GM19395 (cell line): ENCODE measurements around the gene NPSR1.
"Not testable (repeated sequence)": the region's sequence is repeated elsewhere in the genome, so short reads cannot be mapped to it uniquely, and the experiment has no call there.

Experiments
- ATAC-seq: cut with Tn5 transposase; IDR thresholded peaks from one replicate; pipeline ENCODE4 v1.9.1; 2021; ENCODE audit warnings: mild to moderate bottlenecking, moderate library complexity; ENCODE audit not compliant: unreplicated experiment

The NPSR1 gene

DNA sequence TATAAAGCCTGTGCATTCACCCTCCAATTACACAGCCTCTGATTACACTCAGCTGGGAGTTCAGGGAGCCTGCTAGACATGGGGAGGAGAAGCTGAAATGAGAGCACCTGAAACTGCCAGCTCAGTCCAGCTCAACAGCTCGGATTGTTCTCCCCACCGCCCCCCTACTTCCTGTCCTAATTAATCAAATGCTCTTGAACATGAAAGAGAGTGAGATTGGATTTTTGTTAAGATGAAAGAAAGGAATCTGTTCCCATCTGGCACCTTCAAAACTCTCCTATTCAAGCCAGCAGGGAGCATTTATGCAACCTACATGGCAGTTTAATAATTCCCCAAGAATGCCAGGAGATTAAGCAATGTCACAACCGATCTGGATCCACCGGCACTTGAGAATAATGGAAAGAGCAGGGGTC, 98.0 kb downstream of the NPSR1 start:
- ATAC-seq, result peak; percentile 33

DNA sequence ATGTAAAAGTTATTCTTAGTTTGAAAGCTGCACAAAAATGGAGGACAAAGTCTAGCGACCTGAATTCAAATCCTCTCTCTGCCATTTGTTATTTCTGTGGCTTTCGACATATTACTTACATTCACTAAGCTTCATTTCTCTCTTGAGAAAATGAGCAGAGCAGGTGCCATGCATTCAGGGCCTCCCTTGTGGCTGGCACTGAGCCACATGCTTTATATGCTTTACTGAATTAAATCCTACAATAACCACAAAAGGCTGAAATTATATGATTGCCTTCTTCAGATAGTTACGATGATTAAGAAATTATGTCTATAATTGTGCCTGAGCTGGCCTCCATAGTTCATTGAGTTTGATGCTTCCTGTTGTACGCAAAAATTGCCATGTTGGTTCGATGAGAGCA, 98.7 kb downstream of the NPSR1 start:
- ATAC-seq, result no peak

DNA sequence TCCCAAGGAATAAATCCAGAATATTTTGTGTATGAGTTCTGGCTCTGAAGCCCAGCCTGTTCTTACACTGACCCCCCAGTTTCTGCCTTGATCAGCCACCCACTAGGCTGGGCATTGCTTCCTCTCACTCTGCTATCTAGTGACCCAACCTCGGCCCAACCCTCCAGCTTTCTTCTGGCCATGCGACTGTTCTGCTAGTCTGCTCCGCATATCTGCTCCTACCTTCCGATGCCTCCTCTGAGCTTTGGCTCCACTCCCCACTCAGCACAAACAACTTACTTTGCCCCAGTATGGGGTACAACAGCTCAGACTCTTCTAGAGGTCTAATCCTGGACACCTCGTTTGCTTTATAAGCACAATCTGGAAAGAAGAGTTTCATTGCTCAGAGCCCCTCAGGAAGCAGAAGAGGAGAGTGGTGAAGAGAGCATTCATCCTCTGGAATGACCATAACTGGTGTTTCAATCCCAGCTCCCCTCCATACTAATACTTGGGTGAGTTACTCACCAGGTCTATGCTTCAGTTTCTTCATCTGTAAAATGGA, 99.6 kb downstream of the NPSR1 start:
- peak; percentile 2 for ATAC-seq

- peak; percentile 60 for ATAC-seq
These were observed 100.1 kb downstream of the NPSR1 start for GRCh38 chr7:34758111-34758601.

DNA sequence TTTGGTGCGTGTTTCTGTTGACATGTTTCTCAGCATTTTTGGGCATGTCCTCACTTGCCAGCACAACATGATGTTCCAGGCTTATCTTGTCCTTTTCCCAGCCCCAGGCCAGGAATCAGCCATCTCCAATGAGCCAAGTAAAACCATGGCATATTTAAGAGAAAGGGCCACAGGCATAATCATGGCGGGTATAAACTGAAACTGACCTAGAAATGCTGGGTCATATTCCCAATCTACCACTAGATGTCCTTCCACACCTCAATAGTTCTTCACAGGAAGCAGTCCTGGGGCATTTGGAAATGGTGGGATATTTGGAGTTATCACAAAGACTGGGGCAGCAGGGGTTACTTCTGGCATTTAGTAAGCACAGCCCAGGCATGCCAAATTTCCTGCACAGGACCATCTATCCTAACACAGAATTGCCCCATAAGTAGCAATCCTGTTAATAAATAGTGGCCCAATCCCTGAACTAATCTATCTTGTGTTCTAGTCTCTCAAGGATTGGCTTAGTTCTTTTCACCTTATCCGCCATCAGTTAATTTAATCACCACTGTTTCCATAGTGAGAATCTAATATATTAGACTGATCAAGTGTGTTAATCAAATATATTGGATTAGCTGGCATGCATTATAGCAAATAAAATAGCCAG, 101.6 kb downstream of the NPSR1 start:
- ATAC-seq, result no peak

- ATAC-seq, result no peak
These were observed 102.3 kb downstream of the NPSR1 start for GRCh38 chr7:34760271-34760670.

GRCh38 chr7:34761206-34761605, 103.2 kb downstream of the NPSR1 start:
- ATAC-seq, result no peak

GRCh38 chr7:34761627-34762026, 103.6 kb downstream of the NPSR1 start:
- no peak for ATAC-seq

GRCh38 chr7:34762764-34763163, 104.7 kb downstream of the NPSR1 start:
- no peak for ATAC-seq

DNA sequence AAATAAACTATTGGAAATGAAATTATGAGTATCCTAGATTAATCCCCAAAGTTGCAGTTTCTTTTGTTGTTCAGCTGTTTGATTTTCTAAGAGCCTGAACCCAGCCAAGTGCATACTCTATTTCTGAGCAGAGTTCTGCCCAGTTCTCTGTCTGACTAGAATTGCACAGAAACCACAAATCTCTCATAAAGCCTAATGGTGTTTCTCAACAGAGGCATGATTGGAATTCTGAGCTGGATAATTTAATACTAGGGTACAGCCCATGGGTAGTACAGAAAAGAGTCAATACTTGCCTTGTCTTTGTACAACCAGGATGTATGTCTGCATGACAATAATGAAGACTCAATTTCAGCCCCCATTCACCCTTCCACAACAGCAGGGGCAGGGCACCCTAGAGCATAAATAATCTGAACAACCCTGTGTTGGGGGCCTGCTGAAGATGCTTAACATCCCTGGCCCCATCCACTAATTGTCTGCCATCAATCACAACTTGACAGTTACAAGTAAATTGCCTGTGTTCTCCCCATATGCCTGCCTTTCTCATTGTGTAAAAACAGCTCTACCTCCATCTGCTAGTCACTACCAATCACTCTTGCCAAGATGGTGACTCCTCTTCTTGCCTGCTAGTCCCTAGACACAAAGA, 114.4 kb downstream of the NPSR1 start:
- no peak for ATAC-seq

- no peak for ATAC-seq
These were observed 118.8 kb downstream of the NPSR1 start for GRCh38 chr7:34776748-34777358.

GRCh38 chr7:34780546-34780945, 122.5 kb downstream of the NPSR1 start:
- no peak for ATAC-seq

DNA sequence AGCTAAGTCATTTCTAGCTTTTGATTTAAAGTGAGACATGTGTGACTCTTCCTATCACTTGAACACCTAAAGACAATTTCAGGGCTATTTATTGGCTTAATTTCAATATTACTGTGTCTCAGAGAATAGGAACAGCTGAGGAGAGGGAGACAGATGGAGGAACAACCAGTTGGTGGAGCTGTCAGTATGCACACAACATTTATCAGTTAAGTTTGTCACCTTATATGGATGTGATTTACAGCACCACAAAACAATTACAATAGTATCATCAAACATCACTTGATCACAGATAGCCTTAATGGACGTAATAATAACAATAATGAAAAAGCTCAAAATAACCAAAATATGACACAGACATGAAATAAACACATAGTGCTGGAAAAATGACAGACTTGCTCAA, 129.6 kb downstream of the NPSR1 start:
- no peak for ATAC-seq

GRCh38 chr7:34806831-34807230, 148.8 kb downstream of the NPSR1 start:
- no peak for ATAC-seq

DNA sequence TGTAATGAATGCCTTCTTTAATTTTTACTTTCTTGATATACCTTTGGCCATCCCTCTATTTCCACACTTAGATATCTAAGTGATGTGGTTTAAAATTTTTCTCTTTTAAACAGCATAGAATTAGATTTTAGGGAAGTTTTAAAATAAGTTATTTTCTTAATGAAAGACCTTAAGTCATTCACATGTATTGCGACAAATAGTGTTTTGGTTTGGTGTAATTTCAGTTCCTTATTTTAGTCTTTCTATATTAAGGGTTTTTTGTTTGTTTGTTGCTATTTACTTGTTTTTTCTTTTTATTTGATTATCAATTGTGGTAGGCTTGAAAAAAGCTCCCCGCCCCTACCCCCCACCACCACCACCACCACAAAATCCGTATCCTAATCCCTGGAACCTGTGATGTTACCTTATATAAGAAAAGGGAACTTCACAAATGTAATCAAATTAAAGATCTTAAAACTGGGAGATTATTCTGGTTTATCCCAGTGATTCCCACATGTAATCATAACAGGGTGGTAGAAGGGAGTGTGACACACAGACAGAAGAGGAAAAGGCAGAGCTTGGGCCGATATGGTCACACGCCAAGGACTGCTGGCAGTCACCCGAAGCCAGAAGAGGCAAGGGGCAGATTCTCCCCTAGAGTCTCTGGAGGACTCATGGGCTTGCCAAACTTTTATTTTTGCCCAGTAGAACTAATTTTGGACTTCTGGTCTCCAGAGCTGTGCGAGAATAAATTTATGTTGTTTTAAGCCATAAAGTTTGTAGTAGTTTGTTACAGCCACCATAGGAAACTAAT, 149.7 kb downstream of the NPSR1 start:
- ATAC-seq, result no peak

- ATAC-seq, result not testable (repeated sequence)
These were observed 156.3 kb downstream of the NPSR1 start for GRCh38 chr7:34814203-34814842.

GRCh38 chr7:34821932-34822558, 164.0 kb downstream of the NPSR1 start:
- no peak for ATAC-seq

DNA sequence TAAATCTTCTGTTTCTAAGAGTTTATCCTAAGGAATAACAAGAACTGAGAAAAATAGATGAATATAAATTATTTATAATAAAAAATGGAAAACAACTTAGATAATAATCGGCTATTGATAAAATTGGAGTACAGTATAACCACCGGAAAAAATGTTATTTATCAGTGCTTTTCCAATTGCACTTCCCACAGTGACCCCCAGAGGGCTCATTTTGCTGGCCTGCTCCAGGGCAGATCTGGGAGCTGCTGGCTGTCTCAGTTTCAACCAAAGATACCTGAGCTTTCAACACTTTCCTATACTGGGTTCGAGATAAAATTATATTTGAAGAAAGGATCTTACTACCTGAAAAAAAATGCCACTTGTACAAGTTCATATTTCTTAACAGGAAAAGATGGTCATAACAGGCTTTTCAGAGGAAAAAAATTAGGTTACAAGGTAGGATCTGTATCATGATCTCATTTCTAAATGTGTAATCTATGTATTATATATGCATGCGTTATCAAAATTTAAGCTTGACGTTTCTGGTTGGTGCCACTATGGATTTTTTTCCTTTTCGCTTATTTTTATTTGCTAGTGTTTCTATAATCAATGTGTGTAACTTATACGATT, 165.7 kb downstream of the NPSR1 start:
- peak; percentile 94 for ATAC-seq

GRCh38 chr7:34825221-34825620, 167.2 kb downstream of the NPSR1 start:
- ATAC-seq, result no peak

- ATAC-seq, result no peak
These were observed 172.4 kb downstream of the NPSR1 start for GRCh38 chr7:34830390-34830789.
